Limb (tissue), 2 donors: ENCODE results near the gene GABRE.
A peak's percentile ranks its signal among the peaks of the same experiment; 100 is the strongest.

ENCODE experiments used
- DNase-seq, 2 donors: peaks; one replicate each; pipeline ENCODE4 v3.0.0-alpha.2; 2016; ENCODE audit errors: extremely low spot score in 2 of 2

GABRE gene

DNA sequence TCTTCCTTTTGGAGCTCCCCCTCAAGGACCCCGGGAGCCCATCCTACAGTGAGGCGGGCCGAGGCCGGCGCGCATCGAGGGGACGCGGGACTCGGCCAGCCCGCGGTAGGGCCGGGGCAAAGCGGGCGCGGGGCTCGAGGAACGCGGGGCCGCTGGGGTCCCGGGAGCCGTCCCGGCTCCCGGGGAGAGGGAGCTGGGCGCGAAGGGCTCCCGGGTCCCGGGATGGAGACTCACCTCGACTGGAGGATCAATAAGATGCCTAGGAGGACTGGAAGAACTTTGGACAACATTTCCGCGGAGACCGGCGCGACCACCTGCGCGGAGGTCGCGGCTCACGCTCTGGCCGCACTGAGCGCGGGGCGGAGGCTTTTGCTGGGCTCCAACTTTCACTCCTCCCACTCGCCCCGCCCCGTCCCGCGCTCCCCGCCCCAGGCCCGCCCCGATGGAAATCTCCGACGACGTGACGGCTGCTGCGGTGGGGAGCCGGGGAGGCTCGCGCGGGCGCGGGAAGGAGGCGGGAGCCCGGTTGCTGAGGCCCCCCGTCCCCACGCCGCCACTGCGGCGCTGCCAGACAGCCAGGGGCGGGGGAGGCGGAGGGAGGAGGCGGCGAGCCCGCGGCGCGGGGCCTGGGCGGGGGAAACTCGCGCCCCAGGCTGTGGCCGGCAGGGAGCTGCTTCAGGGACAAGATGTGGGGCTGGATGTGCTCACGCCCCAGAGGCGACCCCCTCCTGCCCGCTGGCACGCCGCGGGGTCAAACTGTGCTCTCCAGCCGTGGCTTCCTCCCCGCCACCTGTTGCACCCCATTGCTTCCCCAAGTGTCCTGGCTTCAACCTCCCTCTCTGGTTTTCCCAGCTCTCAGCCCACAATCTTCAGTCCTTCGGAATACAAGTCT lies at the start of gene GABRE:
TSS of gene GABRE (minus strand) at position 341 of the 892 bp plus-strand sequence. CDS start at position 290, 51 bp downstream.
- peak; percentile 40 to 78 for DNase-seq

GRCh38 chrX:152020888-152021287 lies 46.4 kb upstream of the GABRE start:
- DNase-seq: no peak

DNA sequence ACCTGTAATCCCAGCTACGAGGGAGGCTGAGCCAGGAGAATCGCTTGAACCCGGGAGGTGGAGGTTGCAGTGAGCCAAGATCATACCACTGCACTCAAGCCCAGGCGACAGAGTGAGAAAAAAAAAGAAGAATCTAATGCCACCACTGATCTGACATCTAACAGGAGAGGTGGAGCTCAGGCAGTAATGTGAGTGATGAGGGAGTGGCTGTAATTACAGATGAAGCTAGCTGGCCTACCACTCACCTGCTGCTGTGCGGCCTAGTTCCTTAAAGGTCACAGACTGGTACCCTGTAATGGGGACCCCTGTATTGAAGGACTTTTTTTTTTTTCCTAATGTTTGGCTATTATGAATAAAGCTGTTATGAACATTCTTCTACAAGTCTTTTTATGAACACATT lies 25.3 kb upstream of the GABRE start:
- no peak for DNase-seq

DNA sequence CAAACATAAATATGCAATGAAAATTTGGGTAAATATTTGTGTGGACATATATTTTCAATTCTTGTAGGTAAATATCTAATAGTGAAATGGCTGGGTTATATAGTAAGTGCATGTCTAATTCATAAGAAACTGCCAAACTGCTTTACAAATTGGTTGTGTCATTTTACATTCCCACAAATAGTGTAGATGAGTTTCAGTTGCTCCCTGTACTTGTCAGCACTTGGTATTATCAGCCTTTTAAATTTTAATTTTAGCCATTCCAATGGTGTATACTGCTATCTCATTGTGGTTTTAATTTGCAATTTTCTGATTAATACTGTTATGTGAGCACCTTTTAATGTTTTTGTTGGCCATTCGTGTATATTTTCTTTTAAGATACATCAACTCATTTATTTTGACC lies 23.1 kb upstream of the GABRE start:
- no peak for DNase-seq

DNA sequence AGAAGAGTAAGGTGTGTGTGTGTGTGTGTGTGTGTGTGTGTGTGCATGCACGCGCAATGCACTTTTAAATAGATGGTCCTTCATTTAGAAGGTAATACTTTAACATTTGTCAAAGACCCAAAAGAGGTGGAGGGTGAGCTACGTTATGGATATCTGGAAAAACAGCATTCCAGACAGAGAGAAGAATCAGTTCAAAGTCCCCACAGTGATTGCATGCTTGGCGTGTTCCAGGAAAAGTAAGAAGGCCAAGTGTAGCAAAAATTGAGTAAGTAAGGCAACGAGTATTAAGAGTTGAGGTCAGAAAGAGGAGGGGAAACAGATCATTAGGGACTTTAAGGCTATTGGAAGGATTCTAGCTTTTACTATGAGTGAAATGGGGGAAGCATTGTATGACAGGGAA lies 21.9 kb upstream of the GABRE start:
- no peak for DNase-seq

DNA sequence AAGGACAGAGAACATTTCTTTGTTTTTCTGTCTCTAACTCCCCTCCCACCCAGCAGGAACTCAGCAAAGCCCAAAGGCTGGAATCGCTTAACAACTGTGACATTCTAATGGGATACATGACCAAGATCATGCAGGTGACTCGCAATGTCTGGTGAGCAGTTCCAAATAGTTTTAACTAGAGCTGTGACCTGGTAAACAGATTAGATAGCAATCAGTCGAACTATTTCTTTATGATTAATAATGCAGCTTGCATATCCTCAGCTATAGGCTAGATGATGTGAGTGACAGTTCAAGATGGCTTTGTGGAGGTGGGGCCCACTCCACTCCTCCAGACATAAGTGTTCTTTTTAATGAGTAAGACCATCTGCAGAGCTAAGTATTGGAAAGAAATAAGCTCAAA lies 20.0 kb upstream of the GABRE start:
- DNase-seq: no peak

- DNase-seq: no peak
Observed at GRCh38 chrX:151988706-151989299, 14.3 kb upstream of the GABRE start.

- DNase-seq: no peak
Observed at GRCh38 chrX:151987108-151987507, 12.6 kb upstream of the GABRE start.

DNA sequence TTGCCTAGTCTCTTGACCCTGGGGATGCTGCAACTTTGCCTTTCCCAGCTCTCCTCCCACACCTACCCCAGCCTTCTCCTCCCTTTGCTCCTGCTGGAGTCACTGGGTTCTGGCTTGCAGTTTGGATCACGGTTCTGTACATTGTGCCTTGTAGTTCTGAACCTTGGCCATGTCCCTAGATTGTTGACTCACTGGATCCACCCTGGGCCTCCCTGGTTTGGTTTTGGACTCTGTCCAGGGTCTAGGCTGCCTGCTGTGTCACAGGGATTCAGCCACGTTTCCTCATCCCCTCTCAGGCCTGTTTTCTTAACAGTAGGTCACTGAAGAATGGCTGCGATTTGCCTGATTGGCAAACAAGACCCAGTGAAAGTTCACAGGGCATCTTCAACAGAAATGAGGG lies 11.5 kb upstream of the GABRE start:
- no peak for DNase-seq

GRCh38 chrX:151985531-151985930 lies 11.1 kb upstream of the GABRE start:
- no peak for DNase-seq

DNA sequence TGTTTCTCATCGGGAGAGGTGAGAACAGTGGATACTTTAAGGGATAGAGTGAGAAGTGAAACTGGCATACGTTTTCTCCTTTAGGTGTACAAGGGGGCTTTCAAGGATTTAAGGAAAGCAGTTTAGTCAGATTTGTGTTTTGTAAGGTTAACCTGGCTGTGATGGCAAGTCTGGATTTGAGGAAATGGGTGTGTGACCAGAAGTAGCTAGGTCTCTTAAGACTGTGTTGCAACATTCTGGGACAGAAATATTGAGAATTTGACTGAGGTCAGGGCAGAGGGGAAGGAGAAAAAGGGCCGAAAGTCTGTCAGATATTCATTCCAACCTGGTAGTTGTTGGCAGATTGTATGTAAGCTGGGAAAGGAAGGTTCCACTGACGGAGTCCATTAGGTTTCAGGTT lies 10.4 kb upstream of the GABRE start:
- no peak for DNase-seq

DNA sequence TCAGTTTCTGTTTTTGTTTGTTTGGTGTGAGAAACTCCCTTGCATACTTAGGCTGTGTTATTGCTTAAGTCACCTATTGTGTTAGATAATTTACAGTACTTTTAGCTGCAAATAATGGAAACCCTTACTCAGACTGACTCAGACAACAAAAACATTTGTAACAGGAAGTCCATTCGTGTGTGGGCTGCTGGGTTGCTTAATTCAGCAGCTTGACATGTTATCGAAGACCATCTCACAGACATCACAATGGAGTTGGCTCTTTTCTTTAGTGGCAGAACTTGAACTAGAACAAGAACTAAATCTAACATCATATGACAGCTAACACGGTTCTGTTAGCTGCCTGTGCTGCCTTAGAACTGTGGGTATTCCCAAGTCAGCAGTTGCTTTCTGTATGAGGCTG lies 9.9 kb upstream of the GABRE start:
- no peak for DNase-seq

DNA sequence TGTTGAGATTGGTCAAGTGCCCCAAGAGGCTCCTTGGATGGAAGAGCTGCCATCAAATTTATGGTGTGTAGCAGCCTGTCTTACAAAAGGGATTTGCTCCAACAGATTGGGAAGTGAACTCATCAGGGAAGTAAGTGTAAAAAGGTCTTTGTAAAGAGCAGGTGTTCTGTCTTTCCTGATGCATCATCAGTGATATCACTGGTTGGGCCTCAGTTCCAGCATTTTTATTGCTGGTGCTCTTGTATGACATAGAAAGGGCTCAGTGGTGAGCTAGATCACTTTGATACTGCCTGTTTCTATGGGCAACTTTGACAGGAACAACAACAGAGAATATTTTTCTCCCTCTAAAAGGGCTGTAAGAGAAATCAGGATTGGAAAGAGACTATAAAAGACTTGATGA lies 8.7 kb upstream of the GABRE start:
- DNase-seq: no peak

DNA sequence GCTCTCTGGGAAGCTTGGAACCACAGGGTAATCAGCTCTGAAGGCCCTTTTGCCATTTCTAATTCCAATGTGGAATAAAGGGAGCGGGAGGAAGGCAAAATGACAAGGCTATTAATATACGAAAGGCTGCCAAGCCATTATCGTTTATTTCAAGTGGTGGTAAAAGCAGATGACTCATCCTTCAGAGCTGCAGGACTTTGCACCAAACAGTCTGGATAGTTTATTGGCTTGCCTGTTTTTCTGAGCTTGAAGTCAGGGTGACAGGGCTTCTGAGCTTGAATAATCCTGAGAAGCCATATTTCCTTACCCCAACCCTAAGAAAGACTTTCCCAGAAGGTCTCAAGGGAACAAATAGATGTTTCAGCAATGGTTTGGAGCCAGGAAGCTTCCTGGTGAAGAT lies 7.7 kb upstream of the GABRE start:
- DNase-seq: no peak

- DNase-seq: no peak
Observed at GRCh38 chrX:151981129-151981528, 6.7 kb upstream of the GABRE start.

- DNase-seq: no peak
Observed at GRCh38 chrX:151977923-151978322, 3.4 kb upstream of the GABRE start.

GRCh38 chrX:151977009-151977408 lies 2.5 kb upstream of the GABRE start:
- no peak for DNase-seq

DNA sequence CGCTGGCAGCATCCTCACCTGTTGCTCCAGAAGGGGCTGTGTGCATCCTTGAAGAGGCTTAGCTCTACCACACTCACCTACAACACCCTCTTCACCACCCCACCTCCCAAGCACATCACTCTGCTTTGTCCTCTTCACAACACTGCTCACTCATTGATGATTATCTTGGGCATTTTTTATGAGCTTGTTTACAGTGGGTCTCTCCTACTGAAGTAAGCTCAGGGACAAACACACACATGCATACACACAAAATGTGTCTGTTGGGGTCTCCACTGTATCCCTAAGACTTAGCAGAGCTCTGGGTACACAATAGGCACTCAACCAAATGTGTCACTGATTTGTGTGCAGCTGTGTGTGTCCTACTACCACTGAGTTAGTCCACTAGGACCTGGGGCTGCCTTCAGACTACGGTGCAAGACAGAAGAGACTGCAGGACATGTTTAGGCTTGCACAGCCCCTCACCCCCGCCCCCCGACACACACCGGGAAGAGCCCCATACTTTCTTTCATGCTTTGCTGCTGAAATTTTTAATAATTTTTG lies 1.3 kb upstream of the GABRE start:
- DNase-seq: no peak

GRCh38 chrX:151975228-151975593 lies 735 bp upstream of the GABRE start:
- peak in 1 of 2 donors; percentile 24 for DNase-seq

- peak in 1 of 2 donors; percentile 37 for DNase-seq
Observed at GRCh38 chrX:151973851-151974335, 583 bp downstream of the GABRE start.

- no peak for DNase-seq
Observed at GRCh38 chrX:151973060-151973661, 1.3 kb downstream of the GABRE start.

GRCh38 chrX:151970661-151971060 lies 3.8 kb downstream of the GABRE start:
- no peak for DNase-seq
